Measurements from ENCODE around the gene ENO2.
"Not testable (repeated sequence)": the region's sequence is repeated elsewhere in the genome, so short reads cannot be mapped to it uniquely, and the experiment has no call there.

ENO2 gene

DNA sequence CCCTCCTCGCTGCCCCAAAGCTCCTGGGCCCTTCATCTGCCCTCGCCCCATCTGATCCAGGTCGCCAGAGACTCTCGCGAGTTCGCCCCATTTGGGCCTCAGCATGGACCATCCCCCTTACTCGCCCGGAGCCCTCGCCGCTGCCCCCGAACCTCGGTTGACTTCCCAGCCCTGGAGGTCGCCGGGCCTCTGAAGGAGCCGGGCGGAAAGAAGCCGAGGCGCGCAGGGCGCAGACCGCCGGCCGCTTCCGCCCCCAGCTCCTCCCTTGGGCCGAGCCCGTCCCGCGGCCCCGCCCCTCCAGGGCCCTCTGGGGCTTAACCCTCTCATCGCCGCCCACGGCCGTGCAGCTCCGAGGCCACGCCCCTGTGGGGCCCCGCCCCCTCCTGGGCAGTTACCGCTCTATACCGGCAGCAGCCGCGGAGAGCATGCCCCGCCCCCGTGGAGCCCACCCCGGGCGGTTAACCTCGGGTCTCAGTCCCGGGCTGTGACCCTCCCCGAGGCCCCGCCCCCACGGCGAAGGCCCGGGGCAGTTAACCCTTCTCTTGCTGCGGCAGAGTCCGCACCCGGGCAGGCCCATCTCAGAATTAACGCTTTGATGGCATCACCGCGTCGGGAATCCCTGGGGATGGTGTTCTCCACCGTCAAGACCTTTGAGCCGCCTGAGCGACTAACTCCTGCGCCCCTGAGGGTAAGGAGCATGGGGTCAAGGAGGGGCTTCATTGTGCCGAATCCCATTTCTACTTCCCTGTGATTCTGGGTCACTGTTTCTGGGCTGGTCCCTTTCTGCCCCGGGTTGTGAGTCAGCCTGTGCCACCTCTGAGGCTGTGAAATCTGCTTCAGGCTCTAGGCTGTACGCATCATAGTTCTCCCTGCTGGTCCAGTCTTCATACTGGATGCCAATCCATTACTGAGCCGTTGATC, 41.0 kb upstream of the ENO2 start, which contains the start of gene SPSB2:
Gene SPSB2 (minus strand): TSS at position 210 of the 921 bp plus-strand sequence. CDS start 402 bp downstream, outside the sequence.
- TF ChIP-seq GATA1 (IDR thresholded peaks at IDR 0.05; ENCODE audit: low read depth, low read length) (no peak), POLR2A (IDR thresholded peaks at IDR 0.05; ENCODE audit: low read length) (peak; percentile 59)
- peak; percentile 96 to 98 for DNase-seq

DNA sequence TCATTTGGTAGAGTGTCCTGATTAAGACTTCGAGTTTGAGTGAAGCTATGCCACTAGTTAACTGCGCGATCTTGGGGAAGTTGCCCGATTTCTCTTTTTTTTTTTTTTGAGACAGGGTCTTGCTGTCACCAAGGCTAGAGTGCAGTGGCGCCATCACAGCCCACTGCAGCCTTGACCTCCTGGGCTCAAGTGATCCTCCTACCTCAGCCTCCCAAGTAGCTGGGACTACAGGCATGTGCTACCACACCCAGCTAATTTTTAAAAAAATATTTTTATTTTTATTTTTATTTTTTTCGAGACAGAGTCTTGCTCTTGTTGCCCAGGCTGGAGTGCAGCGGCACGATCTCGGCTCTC, 40.4 kb upstream of the ENO2 start:
- DNase-seq: not testable (repeated sequence)

DNA sequence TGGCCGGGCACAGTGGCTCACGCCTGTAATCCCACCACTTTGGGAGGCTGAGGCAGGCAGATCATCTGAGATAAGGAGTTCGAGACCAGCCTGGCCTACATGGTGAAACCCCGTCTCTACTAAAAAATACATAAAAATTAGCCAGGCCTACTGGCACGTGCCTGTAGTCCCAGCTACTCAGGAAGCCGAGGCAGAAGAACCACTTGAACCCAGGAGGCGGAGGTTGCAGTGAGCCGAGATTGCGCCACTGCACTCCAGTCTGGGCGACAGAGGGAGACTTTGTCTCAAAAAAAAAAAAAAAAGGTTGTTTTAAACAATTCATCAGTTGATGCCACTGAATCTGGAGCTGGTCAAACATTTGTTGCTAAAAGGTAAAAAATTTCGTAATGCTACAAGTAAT, 34.6 kb upstream of the ENO2 start:
- not testable (repeated sequence) for DNase-seq

DNA sequence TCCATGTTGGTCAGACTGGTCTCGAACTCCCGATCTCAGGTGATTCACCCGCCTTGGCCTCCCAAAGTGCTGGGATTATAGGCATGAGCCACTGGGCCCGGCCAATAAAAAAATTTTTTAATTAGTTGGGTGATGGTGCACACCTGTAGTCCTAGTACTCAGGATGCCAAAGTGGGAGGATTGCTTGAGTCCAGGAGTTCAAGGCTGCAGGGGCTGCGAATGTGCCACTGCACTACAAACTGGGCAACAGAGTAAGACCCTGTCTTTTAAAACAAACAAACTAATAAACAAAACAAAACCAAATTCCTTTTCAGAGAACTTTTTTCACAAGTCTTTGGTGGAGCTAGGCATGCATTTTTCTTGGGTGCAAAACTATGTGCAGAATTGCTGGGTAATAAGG, 31.1 kb upstream of the ENO2 start:
- TF ChIP-seq GATA1 (IDR thresholded peaks at IDR 0.05; ENCODE audit: low read depth, low read length) (no peak), POLR2A (IDR thresholded peaks at IDR 0.05; ENCODE audit: low read length) (no peak)
- DNase-seq: no peak

DNA sequence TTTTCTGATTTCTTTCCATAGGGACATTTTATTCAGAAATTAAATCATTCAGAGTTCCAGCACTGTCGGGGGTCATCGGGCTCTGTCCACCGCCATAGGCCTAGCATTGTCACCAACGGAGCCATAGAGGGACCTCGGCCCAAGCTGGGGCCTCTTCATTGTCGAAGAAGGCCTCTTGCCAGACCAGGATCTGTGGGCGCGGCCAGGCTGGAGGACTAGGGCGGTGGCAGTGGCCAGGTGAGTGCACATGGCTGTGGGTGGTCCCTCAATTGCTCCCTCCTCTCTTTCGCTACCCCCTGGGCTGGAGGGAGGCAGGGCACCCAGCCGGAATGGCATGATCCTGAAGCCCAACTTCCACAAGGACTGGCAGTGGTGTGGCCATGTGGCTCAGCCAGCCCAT, 30.7 kb upstream of the ENO2 start:
- TF ChIP-seq POLR2A (IDR thresholded peaks at IDR 0.05; ENCODE audit: low read length) (no peak), GATA1 (IDR thresholded peaks at IDR 0.05; ENCODE audit: low read depth, low read length) (no peak)
- no peak for DNase-seq

DNA sequence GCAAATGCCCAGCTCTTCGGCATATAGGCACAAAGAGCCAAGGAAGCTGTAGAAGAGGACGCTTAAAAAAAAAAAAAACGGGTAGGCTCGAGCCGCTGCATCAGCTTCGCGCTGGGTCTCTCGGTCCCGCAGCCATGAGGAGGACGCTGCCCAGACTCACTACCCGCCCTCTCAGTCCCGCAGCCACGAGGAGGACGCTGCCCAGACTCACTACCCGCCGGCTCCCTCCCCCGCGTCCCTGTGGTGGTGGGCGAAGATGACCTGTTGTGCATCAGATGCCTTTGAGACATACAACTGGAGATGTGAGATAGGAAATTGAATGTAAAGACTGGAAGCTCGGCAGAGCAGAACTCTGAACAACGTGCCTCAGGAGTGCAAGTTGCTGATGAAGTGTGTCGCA, 29.8 kb upstream of the ENO2 start:
- no peak for DNase-seq
- TF ChIP-seq POLR2A (IDR thresholded peaks at IDR 0.05; ENCODE audit: low read length) (no peak), GATA1 (IDR thresholded peaks at IDR 0.05; ENCODE audit: low read depth, low read length) (no peak)

DNA sequence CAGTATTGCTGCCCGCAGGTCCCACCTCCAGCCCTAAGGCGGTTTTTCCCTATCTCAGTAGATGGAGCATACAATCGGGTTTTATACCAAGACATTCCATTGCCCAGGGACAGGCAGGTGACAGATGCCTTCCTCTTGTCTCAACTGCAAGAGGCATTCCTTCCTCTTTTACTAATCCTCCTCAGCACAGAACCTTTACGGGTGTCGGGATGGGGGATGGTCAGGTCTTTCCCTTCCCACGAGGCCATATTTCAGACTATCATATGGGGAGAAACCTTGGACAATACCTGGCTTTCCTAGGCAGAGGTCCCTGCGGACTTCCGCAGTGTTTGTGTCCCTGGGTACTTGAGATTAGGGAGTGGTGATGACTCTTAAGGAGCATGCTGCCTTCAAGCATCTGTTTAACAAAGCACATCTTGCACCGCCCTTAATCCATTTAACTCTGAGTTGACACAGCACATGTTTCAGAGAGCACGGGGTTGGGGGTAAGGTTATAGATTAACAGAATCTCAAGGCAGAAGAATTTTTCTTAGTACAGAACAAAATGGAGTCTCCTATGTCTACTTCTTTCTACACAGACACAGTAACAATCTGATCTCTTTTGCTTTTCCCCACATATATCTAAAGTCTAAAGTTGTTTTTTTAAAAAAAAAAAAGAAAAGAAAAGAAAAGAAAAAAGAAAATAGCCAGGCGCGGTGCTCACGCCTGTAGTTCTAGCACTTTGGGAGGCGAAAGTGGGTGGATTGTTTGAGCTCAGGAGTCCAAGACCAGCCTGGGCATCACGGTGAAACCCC, 28.0 kb upstream of the ENO2 start:
- not testable (repeated sequence) for DNase-seq

DNA sequence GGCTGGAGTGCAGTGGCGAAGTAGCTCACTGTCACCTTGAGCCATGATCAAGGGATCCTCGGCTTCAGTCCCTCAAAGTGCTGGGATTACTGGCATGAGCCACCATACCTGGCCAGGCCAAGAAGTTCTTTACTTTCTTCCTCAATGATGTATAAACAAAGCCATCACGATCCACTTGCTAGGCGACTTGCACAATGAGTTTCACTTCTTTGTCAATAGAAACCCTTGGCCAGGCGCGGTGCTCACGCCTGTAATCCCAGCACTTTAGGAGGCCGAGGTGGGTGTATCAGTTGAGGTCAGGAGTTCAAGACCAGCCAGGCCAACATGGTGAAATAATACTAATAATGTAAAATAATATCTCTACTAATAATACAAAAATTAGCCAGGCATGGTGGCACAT, 26.9 kb upstream of the ENO2 start:
- TF ChIP-seq POLR2A (IDR thresholded peaks at IDR 0.05; ENCODE audit: low read length) (no peak), GATA1 (IDR thresholded peaks at IDR 0.05; ENCODE audit: low read depth, low read length) (no peak)
- no peak for DNase-seq

DNA sequence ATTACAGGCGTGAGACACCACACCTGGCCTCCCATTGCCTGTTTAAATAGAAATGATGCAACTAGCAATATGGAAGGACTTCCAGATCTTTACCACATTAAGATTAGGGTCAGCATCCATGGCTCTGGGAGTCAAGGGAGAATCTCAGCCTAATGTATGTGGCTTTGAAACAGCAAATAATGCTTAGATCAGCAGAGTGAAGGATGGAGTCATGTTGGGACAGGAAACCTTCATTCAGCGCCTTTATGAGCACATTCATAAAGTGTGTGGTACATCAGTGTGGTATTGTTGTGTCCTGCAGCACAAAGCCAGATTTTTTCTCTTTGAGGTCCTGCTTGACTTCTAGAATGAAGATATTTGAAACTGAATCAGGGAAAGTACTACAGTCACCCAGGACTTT, 26.0 kb upstream of the ENO2 start:
- DNase-seq: no peak
- TF ChIP-seq POLR2A (IDR thresholded peaks at IDR 0.05; ENCODE audit: low read length) (no peak), GATA1 (IDR thresholded peaks at IDR 0.05; ENCODE audit: low read depth, low read length) (no peak)

DNA sequence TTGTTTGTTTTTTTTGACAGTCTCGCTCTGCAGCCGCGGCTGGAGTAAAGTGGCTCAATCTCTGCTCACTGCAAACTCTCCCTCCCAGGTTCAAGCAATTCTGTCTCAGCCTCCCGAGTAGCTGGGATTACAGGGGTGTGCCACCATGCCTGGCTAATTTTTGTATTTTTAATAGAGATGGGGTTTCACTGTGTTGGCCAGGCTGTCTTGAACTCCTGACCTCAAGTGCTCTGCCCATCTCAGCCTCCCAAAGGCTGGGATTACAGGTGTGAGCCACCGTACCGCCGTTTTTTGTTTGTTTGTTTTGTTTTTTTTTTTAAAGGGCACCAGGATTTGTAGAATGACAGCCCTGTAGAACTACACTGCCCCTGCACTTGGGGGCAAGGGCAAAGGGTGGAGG, 25.6 kb upstream of the ENO2 start:
- not testable (repeated sequence) for DNase-seq

DNA sequence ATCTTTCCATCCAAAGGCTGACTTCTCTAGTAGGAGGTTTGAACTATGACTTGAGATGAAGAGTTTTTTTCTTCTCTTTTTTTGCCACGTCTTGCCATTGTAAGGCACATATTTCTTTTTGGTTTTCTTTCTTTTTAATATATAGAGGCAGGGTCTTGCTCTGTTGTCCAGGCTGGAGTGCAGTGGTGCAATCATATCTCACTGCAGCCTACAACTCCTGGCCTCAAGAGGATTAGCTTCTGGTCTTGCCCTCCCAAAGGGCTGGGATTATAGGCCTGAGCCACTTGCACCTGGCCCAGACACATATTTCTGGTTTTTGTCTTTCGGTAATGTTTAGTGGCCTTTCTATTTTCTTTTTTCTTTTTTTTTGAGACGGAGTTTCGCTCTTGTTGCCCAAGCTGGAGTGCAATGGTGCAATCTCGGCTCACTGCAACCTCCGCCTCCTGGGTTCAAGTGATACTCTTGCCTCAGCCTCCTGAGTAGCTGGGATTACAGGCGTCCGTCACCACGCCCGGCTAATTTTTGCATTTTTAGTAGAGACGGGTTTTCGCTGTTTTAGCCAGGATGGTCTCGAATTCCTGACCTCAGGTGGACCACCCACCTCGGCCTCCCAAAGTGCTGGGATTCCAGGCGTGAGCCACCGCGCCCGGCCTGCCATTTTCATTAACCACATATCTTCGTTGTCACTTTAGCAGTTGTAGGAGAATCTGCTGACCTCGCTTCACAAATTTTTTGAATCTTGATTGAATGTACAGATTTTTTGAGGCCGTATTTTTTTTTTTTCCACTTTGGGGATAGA, 24.4 kb upstream of the ENO2 start:
- not testable (repeated sequence) for DNase-seq

DNA sequence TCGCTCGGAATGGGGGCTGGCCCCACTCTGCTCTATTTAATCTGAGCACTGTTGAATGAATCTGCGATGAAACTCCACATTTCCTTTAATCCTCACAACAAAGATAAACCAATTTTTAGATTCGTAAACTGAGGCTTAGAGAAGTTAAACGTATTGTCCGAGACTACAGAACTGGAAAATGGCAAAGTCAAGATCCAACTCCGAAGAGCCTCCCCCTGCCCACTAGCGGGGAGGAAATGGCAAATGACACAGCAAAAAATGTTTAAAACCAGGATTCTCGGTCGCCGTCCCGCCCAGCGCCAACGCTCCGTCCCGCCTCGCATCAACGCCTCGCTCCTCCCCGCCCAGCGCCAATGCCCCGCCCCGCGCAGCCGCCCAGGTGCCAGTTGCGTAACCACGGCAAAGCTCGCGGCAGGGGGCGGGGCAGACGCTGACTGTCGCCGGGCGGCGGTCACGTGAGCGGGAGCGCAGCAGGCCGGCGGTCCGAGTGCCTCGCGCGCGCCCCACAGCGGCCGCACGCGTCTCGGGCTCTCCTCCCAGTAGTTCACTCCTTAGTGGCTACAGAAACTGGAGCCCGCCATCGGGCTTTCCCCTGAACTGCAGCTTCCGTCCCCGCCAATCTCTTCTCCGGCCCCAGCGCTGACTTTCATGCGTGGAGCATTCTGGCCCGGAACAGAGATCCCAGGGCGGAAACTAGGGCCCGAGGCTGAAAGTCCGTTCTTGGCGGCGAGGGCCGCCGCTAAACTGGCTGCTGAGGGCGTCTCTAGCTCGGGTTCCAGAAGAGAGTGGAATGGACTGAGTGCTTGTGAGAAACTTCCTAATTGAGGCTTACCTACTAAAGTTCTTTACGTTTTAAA, 23.4 kb upstream of the ENO2 start:
- DNase-seq: peak; percentile 99 to 100
- no peak for TF ChIP-seq GATA1 (IDR thresholded peaks at IDR 0.05; ENCODE audit: low read depth, low read length)
- peak; percentile 81 for TF ChIP-seq POLR2A (IDR thresholded peaks at IDR 0.05; ENCODE audit: low read length)

DNA sequence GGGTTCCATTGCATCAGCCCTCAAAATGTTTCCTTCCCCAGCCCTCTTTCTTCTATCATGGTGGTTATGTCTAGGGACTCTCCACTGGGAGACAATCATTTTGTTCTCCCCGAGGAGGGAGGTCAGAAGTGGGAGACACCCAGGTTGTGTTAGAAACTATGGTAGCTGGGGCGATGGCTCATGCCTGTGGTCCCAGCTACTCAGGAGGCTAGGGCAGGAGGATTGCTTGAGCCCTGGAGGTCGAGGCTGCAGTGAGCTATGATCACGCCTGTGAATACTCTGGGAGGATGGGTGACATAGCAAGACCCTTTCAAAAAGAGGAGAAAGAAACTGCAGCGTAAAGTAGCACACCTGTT, 22.8 kb upstream of the ENO2 start:
- TF ChIP-seq POLR2A (IDR thresholded peaks at IDR 0.05; ENCODE audit: low read length) (no peak), GATA1 (IDR thresholded peaks at IDR 0.05; ENCODE audit: low read depth, low read length) (no peak)
- DNase-seq: no peak

DNA sequence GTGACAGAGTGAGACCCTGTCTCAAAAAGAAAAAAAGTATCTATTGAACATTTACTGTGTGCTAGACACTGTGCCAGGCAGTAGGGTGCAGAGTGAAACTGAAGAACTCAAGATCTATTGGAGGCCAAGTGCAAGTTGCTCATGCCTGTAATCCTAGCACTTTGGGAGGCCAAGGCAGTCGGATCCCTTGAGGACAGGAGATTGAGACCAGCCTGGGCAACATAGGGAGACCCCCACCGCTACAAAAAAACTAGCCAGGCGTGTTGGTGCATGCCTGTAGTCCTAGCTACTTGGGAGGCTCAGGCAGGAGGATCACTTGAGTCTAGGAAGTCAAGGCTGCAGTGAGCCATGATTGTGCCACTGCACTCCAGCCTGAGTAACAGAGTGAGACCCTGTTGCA, 21.7 kb upstream of the ENO2 start:
- DNase-seq: not testable (repeated sequence)

Data from erythroblast (primary cell).